Suprapubic skin (tissue), 3 donors: ENCODE data around the gene DOC2A.

Experiments
- CTCF ChIP-seq, 2 donors: fragments of 200-600 bp in 1 of 2; fragments of 450-650 bp in 1 of 2; sonication (generic) in 1 of 2; IDR thresholded peaks; one replicate each; pipeline ENCODE4 v1.5.1; 2016 to 2019; ENCODE audit warnings: antibody characterized with exemption in 2 of 2, mild to moderate bottlenecking in 1 of 2, moderate library complexity in 1 of 2
- EP300 ChIP-seq: sonication (generic); formaldehyde crosslinking; IDR thresholded peaks from one replicate; pipeline ENCODE4 v1.6.1; 2017; ENCODE audit warnings: antibody characterized with exemption
- POLR2A ChIP-seq, 2 donors: fragments of 450-650 bp; IDR thresholded peaks; one replicate each; pipeline ENCODE4 v1.6.1; 2017; ENCODE audit warnings: antibody characterized with exemption in 2 of 2, mild to moderate bottlenecking in 2 of 2, moderate library complexity in 2 of 2

GRCh38 chr16:29977063-29977825, 33.6 kb downstream of the DOC2A start:
- TF ChIP-seq POLR2A (IDR thresholded peaks at IDR 0.05) (no peak), CTCF (IDR thresholded peaks at IDR 0.05) (no peak), EP300 (no peak)
